GOT3 (cell line): ENCODE results near the gene PPP2R2C.

Experiments used
- DNase-seq: peaks from one replicate; lab custom pipeline; 2025; ENCODE audit warnings: mixed read lengths; lab: John Stamatoyannopoulos, UW

Gene PPP2R2C

DNA sequence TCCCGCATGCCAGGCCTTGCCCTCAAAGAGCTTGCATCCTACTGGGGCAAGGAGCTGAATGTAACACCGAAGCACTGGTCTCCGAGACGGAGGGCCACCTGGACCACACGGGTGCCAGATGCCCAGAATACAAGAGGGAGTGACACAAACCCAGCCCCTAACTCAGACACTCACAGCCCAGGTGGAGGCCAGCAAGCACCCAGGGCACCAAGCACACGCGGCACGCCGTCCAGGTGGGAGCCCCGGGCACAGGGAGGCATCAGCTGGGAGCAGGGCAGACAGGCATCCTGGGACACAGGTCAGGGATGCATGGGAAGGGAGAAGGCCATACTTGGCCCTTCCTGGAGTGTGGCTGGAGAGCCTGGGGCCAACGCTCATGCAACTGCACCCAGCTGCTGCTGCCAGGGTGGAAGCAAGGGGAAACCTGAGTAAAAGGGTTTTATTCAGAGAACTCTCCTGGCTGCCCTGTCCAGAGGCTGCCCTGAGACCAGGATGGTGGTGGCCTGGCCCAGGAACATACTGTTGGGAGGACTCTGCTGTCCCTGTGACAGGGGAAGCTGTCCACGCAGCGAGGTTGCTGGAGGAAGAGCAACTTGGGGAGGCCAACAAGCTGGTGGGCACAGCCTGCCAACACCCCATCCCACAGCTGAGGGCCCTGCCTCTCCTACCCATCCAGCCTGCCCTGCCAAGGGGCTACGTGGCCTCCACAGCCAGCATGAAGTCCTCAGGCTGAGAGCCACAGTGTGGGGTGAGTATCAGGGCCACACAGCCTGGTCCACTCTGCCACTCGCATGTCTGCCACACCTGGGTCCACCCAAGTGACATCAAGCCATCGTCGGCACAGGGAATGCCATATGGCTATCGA, 22.2 kb upstream of the PPP2R2C start:
- no peak for DNase-seq

DNA sequence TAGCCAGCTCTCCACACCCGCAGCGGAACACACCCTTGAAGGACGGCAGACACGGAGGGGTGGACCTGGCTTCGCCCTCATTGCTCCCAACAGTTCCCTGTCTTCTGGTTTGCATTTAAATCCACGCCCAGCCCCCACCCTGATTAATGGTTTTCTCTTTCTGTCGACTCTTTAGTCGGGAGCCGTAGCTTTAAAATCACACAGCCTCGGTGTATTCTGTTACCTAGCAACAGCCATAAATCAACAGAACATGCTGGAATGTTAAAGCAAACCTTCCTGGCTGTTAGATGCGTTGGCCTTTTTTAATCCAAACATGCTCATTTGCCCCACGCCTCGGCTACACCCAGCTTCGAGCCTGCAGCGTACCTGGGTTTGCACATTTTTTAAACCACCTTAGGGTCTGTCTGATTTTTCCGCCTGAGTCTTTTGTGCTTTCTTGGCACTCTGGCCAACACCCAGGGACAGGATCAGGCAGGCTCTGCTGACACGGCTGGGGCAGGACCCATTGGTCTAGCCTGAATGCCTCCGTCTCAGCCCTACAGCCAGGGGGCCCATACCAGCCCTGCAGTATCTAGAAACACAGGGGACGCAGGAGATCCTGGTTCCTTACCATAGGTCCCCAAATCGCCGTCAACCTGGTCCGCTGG, 21.4 kb upstream of the PPP2R2C start:
- DNase-seq = no peak

DNA sequence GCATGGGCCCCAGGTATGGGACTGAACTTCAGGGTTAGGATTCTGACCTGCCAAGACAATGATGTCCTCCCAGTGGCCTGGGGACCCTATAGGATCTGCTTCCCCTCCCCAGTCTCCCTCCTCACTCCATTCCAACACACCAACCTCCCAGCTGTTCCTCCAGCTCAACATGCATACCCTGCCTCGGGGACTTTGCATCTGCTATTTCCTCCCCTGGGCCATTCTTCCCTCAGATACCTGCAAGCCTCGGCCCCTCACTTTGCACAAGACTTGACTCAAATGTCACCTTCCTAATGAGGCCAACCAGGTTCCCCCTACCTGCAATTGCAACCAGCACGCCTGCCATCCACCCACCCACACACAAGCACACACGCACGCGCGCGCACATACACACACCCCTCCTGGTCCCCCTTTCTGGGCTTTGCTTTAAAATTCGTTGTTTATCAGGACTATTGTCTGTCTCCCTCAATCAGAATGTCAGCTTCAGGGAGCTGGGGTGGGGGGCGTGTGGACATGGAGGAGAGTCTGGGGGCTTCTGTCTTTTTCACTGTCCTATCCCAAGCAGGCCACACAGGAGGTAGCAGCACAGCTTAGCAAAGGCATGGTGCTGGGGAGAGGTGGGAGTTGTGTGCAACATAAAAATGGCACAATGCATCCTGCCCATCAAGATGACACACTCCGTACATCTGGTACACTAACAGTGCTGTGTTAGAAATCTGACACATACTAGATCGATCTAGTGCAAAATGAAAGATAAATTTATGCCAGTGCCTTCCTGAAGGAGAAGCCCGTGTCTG, 20.6 kb upstream of the PPP2R2C start:
- no peak for DNase-seq

DNA sequence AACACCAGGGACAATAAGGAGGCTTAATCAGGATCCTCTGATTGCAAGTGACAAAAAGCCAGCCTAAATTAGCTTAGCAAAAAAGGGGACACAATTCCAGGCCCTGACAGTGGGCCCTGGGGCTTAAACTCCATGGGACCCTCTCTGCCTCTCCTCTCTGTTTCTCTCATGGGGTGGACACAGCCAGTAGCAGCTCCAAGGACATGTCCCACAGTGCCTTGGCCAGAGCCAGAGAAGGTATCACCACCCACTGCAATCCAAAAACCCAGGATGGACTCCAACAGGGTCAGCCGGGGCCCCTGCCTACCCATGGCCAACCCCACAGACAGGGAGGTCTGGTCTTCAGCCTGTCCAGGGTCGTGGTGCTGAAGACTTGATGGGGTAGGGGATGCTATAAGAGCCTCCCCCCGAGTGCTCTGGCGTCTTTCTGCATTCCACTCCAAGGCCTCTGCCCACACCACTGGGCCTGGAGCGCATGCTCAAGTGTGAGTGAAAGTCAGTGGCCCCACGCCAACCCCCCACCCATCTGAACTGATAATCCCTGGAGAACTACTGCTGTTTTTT, 19.7 kb upstream of the PPP2R2C start:
- DNase-seq = no peak

DNA sequence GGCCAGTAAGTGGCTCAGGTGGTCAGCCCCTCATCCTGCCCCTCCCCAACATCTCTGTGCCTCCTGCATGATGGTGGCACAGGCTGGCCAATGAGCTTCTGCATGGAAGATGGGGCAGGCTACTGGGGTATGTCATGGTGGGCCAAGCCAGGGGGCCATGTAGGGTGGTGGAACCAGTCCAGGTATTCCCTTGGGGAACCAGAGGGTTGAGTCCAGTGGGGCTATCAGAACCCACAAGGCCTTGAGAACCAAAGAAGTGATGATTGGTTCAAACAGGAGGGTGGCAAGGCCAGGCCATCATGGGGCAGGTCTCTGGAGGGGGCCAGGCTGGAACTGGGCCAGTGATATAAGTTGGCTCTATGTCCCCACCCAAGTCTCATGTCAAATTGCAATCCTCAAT, 18.8 kb upstream of the PPP2R2C start:
- no peak for DNase-seq

DNA sequence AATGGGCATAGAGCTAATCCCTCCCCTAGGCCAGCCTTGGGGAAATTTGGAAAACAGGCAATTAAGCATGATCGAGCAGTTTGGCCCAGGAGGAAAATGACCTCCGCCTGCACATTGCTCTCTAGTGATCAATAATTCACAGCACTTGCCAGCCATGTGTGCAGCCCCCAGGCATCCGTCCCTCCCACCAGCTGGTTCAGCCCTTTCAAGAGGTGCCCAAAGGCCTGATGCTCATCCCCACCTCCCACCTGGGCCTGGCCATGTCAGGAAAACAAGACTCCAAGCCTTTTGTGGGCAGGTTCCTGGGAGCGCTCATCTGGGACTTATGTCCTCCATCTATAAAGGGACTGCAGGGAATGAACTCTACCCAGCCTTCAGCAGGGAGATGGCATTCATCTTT, 17.5 kb upstream of the PPP2R2C start:
- DNase-seq = no peak

DNA sequence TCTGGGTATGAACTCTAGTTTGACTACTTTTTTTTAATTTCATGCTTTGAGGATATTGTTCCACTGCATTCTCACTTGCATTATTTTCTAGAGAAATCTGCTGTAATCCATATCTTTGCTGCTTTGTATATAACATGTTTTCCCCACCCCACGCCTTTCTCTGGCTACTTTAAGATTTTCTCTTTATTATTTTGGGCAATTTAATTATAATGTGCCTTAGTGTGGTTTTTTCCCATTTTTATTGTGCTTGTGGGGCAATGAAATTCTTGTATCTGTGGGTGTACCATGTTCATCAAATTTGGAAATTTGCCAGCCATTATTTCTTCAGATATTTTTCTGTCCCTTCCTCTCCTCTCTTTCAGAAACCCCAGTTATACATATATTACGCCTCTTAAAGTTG, 15.1 kb upstream of the PPP2R2C start:
- no peak for DNase-seq

DNA sequence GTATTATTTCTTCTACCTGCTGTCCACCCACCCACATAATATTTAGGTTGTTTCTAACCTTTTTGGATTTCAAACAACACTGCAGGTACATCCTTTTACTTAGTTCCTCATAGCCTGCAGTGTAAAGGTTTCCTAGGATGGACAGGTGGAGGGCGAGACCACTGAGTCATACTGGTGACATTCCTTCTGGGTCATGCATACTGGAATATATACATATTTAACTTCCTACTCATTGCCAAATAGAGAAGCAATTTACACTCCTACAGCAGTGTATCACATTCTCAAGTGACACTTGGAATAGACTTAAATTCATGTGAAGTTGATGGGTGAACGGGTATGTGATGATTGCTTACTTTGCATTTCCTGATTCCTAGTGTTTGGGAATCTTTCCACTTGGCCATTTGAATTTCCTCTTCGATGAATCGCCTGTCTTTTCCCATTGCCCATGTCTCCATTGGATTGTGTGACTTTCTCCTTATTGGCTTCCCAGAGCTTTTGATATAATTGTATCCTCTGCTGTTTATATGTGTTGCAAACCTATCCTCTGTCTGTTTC, 8.2 kb upstream of the PPP2R2C start:
- no peak for DNase-seq

DNA sequence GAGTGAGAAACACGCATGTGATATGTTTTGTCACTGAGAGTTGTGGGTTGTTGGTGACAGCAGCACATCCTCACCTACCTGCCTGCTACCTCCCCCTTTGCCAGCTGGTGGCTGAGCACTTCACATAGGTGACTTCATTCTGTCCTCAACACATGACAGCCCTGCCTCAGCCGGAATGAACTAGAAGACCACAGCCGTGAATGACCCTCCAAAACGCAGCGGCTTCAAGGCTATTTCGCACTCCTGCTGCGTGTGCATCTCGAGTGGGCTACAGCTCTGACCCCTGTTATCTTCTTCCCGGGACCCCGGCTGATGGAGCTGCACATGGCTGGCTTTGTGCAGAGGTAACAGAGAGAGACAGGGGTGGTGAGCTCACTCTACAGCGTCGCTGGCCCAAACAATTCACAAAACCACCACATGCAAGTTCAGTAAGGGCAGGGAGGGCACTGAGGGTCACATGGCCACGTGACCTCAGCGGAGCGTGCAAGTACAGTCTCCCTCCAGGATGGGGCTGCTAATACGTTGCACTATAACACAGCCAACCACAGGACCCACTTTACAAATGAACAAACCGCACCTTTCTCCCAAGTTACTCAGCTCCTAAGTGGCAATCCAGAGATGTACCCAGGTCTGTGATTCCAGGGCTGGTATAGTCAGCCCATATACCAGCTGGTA, 6.3 kb upstream of the PPP2R2C start:
- DNase-seq = no peak

DNA sequence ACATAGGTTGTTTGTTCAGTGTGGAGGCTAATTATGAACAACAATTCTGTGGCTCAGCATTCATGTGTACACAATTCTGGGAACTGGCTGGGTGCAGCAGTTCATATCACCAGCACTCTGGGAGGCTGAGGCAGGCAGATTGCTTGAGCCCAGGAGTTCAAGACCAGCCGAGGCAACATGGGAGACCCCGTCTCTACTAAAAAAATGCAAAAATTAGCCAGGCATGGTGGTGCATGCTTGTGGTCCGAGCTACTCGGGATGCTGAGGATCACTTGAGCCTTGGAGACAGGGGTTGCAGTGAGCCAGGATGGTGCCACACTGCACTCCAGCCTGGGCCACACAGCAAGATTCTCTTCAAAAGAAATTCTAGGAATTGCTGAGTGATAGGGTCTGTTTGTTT, 4.5 kb upstream of the PPP2R2C start:
- no peak for DNase-seq

DNA sequence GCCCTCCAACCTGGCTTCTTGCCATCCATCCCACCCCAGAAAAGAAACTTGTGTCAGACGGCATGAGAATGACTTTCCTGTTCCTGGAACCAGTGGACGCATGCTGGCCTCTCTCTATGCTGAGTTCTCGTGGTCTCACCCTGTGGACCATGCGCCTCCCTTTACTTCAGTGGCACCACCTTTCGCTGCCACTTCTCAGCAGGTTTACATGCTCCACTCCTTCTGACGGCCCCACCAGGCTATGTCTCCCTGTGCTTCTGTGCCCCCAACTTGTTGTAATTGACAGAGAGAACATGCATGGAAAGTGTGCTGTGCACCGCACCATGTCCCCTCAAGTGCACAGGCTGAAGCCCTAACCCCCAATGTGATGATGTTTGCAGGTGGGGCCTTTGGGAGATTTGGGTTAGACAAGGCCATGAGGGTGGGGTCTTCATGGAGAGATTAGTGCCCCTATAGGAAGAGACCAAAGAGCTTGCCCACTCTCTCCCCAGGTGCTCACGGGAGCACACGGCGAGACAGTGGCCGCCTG, 3.1 kb upstream of the PPP2R2C start:
- DNase-seq = no peak

DNA sequence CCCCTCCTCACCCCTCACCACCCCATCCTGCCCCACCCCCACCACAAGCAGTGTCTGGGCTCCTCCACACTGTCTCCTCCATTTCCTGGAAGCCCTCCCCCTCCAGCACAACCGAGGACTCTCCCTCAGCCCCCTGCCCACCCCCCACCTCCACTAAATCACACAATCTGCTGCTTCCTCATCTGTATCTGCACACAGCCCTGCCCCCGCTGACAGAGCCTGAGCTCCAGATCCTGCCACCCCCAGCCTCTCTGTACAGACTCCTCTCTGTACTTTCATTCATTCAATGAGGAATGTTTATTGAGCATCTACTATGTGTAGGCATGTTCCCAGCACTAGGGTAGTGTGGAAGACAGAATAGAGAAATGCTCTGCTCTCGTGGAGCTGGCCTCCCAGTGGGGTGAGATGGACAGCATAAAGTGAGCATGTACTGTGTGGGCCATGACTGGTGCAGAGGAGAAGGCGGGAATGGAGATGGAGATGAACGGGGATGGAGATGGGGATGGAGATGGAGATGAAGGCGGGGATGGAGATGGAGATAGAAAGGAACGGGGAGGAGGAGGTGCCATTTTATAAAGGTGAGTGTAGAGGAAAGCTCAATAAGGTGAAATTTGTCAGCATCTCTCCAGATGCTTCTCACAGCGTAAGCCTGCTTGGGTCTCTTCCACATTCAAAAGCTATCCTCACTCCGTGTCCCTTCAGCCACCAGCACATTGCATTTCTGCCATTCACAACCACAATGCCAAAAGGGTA, 2.5 kb upstream of the PPP2R2C start:
- DNase-seq = no peak

DNA sequence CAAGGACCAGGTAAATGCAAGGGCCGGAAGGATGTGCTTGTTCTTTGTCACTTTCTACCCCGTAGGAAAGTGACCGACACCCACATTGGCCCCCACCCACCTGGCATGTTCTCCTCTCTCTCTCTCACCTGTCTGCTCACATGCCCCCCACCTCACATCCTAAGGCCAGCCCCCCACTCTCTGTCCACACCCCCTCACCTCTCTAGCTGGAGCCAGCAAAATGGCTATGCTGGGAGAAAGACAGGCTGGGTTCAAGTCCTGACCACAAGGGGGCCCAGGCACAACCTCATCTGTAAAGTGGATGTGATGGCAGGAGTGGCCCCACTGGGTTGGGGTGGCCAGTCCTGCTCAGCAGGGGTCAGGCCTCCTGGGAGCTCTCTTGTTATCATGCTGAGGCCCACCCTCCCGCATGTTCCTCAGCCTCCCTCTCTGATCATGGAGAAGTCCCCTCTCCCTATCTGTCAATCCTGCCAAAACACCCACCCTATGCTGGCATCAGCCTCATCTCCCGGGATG, 1.7 kb upstream of the PPP2R2C start:
- DNase-seq = no peak

DNA sequence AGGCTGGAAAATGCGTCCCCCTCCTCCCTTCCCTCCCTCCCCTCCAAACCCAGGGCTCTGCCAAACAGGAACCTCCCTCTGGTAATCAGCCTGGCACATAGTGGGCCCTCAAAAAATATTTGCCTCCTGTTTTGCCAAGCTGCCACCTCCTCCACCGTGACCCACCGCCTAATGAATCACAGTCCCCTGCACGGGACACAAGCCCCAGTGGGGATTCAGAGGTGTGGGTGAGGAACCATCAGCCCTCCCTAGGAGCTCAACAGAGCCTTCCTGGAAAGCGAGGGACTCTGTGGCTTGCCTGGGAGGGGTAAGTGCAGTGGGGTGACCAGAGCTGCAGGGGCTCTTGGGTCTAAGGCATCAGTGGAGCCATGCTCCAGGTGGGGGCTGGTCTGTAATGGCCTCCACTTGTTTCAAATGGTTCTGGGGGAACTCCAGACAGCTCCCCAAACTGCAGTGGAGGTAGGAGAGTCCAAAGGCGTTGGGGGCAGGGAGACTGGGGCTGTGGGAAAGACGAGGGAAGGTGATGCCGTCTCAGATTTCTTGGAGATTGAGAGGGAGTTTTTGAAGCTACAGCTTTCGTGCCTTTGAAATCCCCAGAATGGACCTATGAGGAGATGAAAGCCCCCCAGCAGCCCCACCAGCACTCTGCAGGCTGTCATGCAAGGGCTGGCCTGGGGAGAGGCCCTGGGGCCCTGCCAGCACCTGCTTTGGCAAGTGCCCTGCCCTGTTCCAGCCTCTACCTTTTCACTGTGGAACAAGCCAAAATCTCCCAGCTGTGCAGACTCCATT, 1.0 kb upstream of the PPP2R2C start:
- no peak for DNase-seq

DNA sequence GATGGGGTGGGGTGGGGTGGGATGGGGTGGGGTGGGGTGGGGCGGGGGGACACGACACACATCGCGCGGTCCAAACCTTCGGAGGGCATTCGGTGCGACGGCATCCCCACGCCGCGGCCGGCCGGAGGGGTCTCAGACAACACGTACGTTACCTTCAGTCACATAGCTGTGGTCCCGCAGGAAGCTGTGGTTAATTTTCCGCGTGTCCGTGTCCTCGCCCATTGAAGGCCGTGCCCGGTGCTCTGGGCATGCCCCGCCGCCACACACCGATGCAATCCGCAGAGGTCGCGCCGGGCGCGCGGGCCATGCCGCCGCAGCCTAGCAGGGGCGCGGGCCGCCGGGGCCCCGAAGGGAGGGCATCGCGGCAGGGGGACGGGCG, 417 bp downstream of the PPP2R2C start:
- no peak for DNase-seq

DNA sequence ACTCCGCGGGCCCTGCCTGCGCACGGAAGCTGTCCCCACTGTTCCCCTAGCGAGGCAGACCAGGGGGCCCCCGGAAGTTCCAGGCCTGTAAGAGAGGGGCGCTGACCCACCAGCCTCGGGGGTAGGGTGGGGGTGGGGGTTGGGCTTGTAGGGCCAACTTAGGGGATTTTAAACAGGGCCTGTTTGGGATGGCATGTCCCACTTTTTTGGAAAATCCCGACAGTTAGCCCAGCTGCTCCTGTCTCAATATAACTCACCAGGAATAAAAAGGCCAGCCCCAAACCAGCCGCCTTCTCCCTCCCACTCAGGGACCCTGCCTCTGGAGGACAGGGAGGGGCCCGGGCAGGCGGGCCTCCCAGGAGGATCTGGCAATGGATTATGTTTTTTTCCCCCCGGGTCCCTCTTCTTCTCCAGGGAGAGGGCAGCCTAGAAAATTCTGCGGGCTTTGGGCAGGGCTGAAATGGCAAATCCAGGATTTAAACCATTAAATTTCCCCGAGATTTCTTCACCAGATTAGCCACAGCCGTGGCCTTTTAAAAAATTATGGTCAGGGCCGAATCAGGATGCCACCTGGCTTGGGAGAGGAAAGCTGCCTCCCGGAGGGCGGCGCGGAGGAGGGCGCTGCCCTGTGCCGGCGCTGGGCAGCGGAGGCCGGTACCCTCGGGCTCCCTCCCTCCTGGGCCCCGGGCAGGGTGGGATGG, 957 bp downstream of the PPP2R2C start:
- no peak for DNase-seq

DNA sequence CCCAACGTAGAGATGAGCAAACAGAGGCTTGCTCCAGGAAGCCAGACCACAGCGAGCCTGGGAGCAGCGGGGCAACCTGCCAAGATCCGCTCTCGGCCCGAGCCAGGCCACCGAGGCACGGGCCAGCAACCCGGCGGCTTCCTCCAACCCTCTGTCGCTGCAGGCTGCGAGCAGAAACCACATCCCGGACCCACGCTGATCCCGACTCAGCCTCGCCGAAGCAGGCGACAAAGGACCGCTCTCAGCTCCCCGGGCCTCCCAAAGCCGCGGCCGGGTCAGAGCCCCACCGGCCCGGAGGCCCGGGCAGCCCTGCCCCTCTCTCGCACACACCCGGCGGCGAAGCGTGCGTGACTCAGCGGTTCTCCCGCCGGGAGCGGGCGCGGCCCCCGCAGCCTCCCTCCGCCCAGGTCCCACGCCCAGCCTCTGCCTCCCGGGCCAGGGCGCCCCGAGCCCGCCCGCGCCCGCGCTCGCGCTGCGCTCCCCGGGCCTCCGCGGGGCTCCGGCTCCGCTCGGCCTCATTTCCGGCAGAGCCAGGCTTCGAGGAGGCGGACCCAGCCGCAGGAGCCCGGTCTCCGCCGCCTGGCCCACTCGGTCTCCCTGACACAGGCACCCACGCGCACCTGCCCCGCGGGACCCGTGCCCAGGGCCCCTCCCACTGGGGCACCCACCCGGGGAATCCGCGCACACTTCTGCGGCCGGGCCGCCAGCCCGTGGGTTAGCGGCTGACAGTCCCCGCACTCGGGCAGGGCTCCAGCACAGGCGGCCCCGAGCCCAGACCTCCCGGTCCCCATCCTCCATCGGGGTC, 1.7 kb downstream of the PPP2R2C start:
- DNase-seq = no peak

DNA sequence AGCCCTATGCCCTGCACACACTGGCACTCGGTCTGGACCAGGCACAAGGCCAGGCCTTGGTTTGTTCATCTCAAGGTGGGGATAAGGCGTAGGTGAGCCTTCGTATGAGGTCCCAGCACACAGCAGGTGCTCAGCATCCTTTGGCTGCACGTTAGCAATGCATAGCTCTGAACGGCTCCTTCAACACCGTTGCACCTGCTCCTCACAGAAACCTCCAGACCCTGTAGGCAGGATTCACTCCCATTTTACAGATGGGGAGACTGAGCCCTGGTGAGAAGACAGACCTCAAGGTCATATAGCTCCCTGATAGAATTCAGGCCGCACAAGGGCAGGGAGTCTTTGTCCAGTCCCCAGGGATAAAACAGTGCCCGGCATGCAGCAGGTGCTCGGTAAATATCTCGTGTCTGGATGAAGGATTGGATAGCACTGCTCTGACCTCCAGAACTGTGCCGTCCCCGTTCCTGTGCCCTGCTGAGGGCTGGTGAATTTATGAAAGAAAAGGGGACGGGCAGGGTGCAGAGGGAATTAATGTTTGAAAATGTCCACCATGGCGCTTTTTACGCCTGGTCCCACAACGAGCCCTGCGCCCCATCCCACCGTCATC, 2.4 kb downstream of the PPP2R2C start:
- no peak for DNase-seq
